T-helper 2 cell treated with Interferon-gamma antibody and Interleukin-4, amounts not matched to agents 5 μg/mL and 100 μg/mL, for 36 hours (primary cell): Measurements from ENCODE around the gene TACSTD2.
"Not testable (repeated sequence)": the region's sequence is repeated elsewhere in the genome, so short reads cannot be mapped to it uniquely, and the experiment has no call there.

ENCODE experiments used
- DNase-seq: peaks from one replicate; pipeline ENCODE4 v3.0.0; 2021; ENCODE audit warnings: low spot score
- H3K27ac Mint-ChIP-seq: one replicate; pipeline ENCODE4 v1.8.0; 2021; ENCODE audit warnings: mild to moderate bottlenecking, mixed read lengths
- H3K27me3 Mint-ChIP-seq: one replicate; pipeline ENCODE4 v1.8.0; 2021; ENCODE audit warnings: low read depth, mixed read lengths
- H3K36me3 Mint-ChIP-seq: one replicate; pipeline ENCODE4 v1.8.0; 2021; ENCODE audit warnings: low read depth, mixed read lengths
- H3K4me1 Mint-ChIP-seq: one replicate; pipeline ENCODE4 v1.8.0; 2021; ENCODE audit warnings: low read depth, mixed read lengths
- H3K4me3 Mint-ChIP-seq: one replicate; pipeline ENCODE4 v1.8.0; 2022; ENCODE audit warnings: mild to moderate bottlenecking, moderate library complexity, mixed read lengths
- H3K9me3 Mint-ChIP-seq: one replicate; pipeline ENCODE4 v1.8.0; 2021; ENCODE audit warnings: mixed read lengths

TACSTD2 gene

DNA sequence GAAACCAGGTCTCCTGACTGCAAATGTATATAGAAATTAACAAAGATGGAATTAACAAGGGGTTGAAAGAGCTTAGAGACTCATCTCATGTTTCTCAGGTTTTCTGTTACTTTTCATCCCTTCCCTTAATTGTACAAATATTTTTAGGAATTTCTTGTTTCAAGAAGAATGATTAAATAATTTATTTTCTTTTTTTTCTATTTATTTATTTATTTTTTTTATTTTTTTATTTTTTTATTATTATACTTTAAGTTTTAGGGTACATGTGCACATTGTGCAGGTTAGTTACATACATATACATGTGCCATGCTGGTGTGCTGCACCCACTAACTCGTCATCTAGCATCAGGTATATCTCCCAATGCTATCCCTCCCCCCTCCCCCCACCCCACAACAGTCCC is 5.1 kb upstream of the TACSTD2 start:
- peaks cover 46% of the 10 kb centered on the region for H3K27me3 Mint-ChIP-seq
- H3K4me1 Mint-ChIP-seq, result peaks cover 26% of the 10 kb centered on the region
- H3K36me3 Mint-ChIP-seq, DNase-seq, H3K4me3 Mint-ChIP-seq, H3K9me3 Mint-ChIP-seq, H3K27ac Mint-ChIP-seq: not testable (repeated sequence)

- no peak for DNase-seq
- no peaks in the 10 kb centered on the region for H3K9me3 Mint-ChIP-seq
- peaks cover 26% of the 10 kb centered on the region for H3K4me1 Mint-ChIP-seq
- peaks cover 46% of the 10 kb centered on the region for H3K27me3 Mint-ChIP-seq
- no peak overlapping the region for H3K4me3 Mint-ChIP-seq
- no peaks in the 10 kb centered on the region for H3K36me3 Mint-ChIP-seq
- H3K27ac Mint-ChIP-seq, result no peak overlapping the region
Observed at GRCh38 chr1:58581641-58582040, 4.6 kb upstream of the TACSTD2 start.

DNA sequence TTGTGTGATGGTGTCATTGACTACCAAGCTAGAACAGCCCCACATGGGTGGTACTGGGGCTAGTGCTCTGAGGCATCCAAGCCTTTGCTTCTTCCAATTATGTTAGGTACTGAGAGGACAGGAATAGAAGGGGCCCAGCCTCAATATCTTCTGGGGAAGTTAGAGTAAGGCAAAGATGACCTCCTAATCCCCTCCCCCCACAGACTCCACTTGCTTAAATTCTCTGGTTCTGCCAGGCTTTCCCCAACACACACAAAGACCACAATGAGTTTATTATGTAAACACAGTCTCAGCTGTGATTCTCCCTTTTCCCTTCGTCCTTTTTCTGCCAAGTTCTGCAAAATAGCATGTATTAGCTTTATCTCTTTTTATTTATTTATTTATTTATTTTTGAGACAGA is 3.1 kb upstream of the TACSTD2 start:
- peaks cover 52% of the 10 kb centered on the region for H3K27me3 Mint-ChIP-seq
- no peaks in the 10 kb centered on the region for H3K36me3 Mint-ChIP-seq
- H3K4me1 Mint-ChIP-seq, result peaks cover 26% of the 10 kb centered on the region
- no peak overlapping the region for H3K4me3 Mint-ChIP-seq
- DNase-seq, result no peak
- no peak overlapping the region for H3K27ac Mint-ChIP-seq
- no peaks in the 10 kb centered on the region for H3K9me3 Mint-ChIP-seq

DNA sequence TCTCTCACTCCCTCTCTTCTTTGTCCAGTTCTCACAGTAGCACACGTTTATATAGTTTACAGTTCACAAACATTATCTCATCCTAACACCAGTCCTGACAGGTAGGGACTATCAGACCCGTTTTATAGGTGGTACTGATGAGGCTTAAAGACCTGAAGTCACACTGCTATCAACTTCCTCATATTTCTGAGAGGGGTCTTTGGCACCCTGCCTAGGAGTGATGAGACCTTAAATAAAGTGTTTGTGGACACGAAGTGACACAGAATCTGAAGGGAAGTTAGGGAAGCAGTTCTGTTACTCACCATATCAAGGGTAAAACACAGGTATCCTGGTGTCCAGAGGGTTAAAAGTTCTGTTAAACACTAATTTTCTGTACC is 590 bp upstream of the TACSTD2 start:
- no peak for DNase-seq
- Mint-ChIP-seq H3K27me3 (peaks cover 66% of the 10 kb centered on the region), H3K4me3 (peak overlapping the region; percentile 57), H3K27ac (no peak overlapping the region), H3K4me1 (peaks cover 30% of the 10 kb centered on the region), H3K9me3 (no peaks in the 10 kb centered on the region), H3K36me3 (no peaks in the 10 kb centered on the region)

GRCh38 chr1:58576325-58576726 is 726 bp downstream of the TACSTD2 start:
- DNase-seq, result peak; percentile 16
- no peaks in the 10 kb centered on the region for H3K36me3 Mint-ChIP-seq
- H3K4me1 Mint-ChIP-seq, result peaks cover 31% of the 10 kb centered on the region
- H3K27ac Mint-ChIP-seq, result no peak overlapping the region
- H3K9me3 Mint-ChIP-seq, result no peaks in the 10 kb centered on the region
- H3K27me3 Mint-ChIP-seq, result peaks cover 78% of the 10 kb centered on the region
- peak overlapping the region; percentile 81 for H3K4me3 Mint-ChIP-seq

- DNase-seq, result no peak
- peaks cover 84% of the 10 kb centered on the region for H3K27me3 Mint-ChIP-seq
- peak overlapping the region; percentile 81 for H3K4me3 Mint-ChIP-seq
- no peak overlapping the region for H3K27ac Mint-ChIP-seq
- peaks cover 31% of the 10 kb centered on the region for H3K4me1 Mint-ChIP-seq
- H3K36me3 Mint-ChIP-seq, result no peaks in the 10 kb centered on the region
- no peaks in the 10 kb centered on the region for H3K9me3 Mint-ChIP-seq
Observed at GRCh38 chr1:58575551-58576324, 1.3 kb downstream of the TACSTD2 start.

- Mint-ChIP-seq H3K4me1 (peaks cover 31% of the 10 kb centered on the region), H3K4me3 (no peak overlapping the region), H3K9me3 (no peaks in the 10 kb centered on the region), H3K27me3 (peaks cover 86% of the 10 kb centered on the region), H3K27ac (no peak overlapping the region), H3K36me3 (no peaks in the 10 kb centered on the region)
- no peak for DNase-seq
Observed at GRCh38 chr1:58574816-58575215, 2.2 kb downstream of the TACSTD2 start.

GRCh38 chr1:58573705-58574591 is 3.1 kb downstream of the TACSTD2 start:
- H3K27me3 Mint-ChIP-seq, result peaks cover 86% of the 10 kb centered on the region
- no peaks in the 10 kb centered on the region for H3K9me3 Mint-ChIP-seq
- H3K4me1 Mint-ChIP-seq, result peaks cover 31% of the 10 kb centered on the region
- H3K36me3 Mint-ChIP-seq, result no peaks in the 10 kb centered on the region
- peak; percentile 71 for DNase-seq
- H3K27ac Mint-ChIP-seq, result no peak overlapping the region
- peak overlapping the region; percentile 44 for H3K4me3 Mint-ChIP-seq

- Mint-ChIP-seq H3K36me3 (no peaks in the 10 kb centered on the region), H3K27ac (no peak overlapping the region), H3K4me1 (peaks cover 30% of the 10 kb centered on the region), H3K27me3 (peaks cover 88% of the 10 kb centered on the region), H3K9me3 (no peaks in the 10 kb centered on the region), H3K4me3 (no peak overlapping the region)
- DNase-seq, result no peak
Observed at GRCh38 chr1:58573138-58573537, 3.9 kb downstream of the TACSTD2 start.

DNA sequence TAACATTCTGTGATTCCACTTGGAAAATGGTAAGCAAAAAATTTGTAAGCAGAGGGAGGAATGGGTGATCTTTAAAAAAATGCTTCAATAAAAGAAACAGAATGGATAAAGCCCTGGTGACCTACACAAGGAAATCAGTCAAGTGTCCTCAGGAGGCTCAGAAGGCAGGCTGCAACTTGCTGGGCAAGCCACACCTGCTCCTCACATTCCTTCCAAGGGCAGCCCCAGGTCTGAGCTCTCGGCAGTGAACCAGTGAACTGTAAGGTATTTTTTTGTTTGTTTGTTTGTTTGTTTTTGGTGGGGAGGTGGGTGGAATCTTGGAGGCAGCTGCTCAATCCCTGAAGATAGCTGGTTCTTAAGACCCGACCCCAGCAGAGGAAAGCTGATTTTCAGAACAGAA is 4.4 kb downstream of the TACSTD2 start:
- Mint-ChIP-seq H3K27ac (no peak overlapping the region), H3K36me3 (no peaks in the 10 kb centered on the region), H3K4me3 (no peak overlapping the region), H3K9me3 (no peaks in the 10 kb centered on the region), H3K4me1 (peaks cover 26% of the 10 kb centered on the region), H3K27me3 (peaks cover 84% of the 10 kb centered on the region)
- DNase-seq, result no peak

- Mint-ChIP-seq H3K27me3 (peaks cover 85% of the 10 kb centered on the region), H3K36me3 (no peaks in the 10 kb centered on the region)
Observed at GRCh38 chr1:58571616-58572015, 5.4 kb downstream of the TACSTD2 start.

GRCh38 chr1:58570817-58571216 is 6.2 kb downstream of the TACSTD2 start:
- H3K27ac Mint-ChIP-seq, result no peak overlapping the region
- no peaks in the 10 kb centered on the region for H3K36me3 Mint-ChIP-seq
- H3K4me1 Mint-ChIP-seq, result peaks cover 21% of the 10 kb centered on the region
- no peak for DNase-seq
- H3K4me3 Mint-ChIP-seq, result no peak overlapping the region
- no peaks in the 10 kb centered on the region for H3K9me3 Mint-ChIP-seq
- H3K27me3 Mint-ChIP-seq, result peaks cover 82% of the 10 kb centered on the region

More at GRCh38 chr1:58571616-58572015, 5.4 kb downstream of the TACSTD2 start:
- Mint-ChIP-seq H3K9me3 (no peaks in the 10 kb centered on the region), H3K4me3 (no peak overlapping the region), H3K27ac (no peak overlapping the region), H3K4me1 (peaks cover 23% of the 10 kb centered on the region)
- DNase-seq, result no peak

DNA sequence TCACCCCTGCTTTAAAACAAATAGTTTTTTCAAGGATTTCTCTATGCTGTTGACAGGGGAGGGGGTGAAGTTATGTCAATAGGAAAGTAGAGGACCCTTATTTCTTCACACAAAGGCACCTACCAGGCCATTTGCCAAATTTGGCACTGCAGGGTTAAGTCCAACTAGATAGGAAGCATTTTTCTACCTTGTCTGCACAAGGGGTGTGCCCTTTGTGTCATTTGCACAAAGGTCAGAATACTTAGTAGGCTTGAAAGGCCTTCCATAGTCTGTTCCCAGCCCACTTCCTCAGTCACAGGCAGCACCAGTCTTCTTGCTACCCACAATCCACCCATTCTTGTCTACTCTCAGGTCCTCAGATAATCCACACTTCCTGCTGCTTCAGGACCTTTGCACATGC is 7.0 kb downstream of the TACSTD2 start:
- Mint-ChIP-seq H3K36me3 (no peaks in the 10 kb centered on the region), H3K4me1 (peaks cover 18% of the 10 kb centered on the region), H3K4me3 (no peak overlapping the region), H3K27me3 (peaks cover 79% of the 10 kb centered on the region), H3K9me3 (no peaks in the 10 kb centered on the region), H3K27ac (no peak overlapping the region)
- DNase-seq, result no peak

DNA sequence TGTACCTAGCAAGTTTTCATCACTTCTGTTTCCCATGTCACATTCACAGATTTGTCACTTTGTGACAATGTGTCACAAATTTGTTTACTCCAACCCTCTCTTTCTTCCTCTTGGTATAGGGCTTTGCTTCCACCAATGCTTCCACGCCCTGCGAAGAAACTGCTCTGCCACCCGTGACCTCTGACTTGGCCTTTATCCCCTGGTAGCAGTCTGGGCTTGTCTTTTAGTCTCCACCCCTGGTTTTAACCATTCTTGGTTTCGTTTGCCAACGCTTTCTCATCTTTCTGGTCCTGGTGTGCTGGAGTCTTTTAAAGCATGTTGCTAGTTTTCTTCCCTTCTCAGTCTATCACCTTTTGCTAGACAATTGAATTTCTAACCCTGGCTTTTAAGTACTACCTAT is 8.1 kb downstream of the TACSTD2 start:
- Mint-ChIP-seq H3K9me3 (no peaks in the 10 kb centered on the region), H3K27ac (no peak overlapping the region), H3K4me1 (peaks cover 12% of the 10 kb centered on the region), H3K27me3 (peaks cover 72% of the 10 kb centered on the region), H3K36me3 (no peaks in the 10 kb centered on the region), H3K4me3 (no peak overlapping the region)
- DNase-seq, result no peak
